IPS-18c (cell line): ENCODE data around the gene AUTS2.

Experiments
- H3K4me3 ChIP-seq: 2 replicates; pipeline ENCODE4 v1.7.0; 2013; ENCODE audit warnings: low read depth, mild to moderate bottlenecking, low read length, moderate library complexity; ENCODE audit not compliant: insufficient read depth
- H3K9me3 ChIP-seq: one replicate; pipeline ENCODE4 v1.6.1; 2013; ENCODE audit warnings: mild to moderate bottlenecking, low read length, moderate library complexity; ENCODE audit not compliant: control insufficient read depth, insufficient read depth

Gene AUTS2

DNA sequence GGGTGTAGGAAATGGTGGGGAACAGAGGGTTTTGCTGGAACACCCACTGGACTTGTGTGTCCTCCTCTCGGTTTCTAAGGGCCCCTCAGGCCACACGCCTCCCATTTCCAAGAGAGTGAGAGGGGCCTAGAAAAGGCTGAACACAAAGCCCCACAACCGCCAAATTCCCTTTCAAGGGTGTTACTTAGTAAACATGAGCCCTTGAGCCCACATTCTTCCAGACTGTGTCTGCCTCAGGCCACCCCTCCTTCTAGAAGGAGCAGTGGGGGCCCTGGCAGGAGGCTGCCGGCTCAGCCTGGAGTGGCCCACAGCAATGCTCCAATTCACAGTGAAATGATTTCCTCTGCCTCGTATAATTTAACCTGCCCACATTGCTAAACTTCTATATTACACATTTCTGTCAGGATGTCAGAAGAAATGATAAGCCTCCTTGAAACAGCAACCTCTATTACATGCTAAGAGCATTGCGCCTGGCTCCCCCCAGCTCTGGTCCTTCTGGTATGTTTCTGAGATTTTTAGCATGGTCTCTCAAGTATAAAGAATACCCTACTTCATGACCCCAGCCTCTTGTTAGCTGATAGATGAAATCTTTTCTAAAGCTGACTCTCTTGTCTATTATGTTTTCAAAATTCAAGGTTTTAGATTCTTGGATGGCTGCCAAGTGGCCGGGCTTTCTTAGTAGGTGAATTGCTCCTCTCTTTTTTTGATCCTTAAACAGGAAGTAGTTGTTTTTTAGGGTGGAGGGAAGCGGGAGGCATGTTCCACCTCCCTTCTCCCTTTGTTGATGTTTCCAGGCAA is 859.8 kb downstream of the AUTS2 start:
- H3K9me3 ChIP-seq = no peaks in the 10 kb centered on the region
- no peak overlapping the region for H3K4me3 ChIP-seq

GRCh38 chr7:70458745-70459144 is 860.5 kb downstream of the AUTS2 start:
- no peak overlapping the region for H3K4me3 ChIP-seq
- no peaks in the 10 kb centered on the region for H3K9me3 ChIP-seq

DNA sequence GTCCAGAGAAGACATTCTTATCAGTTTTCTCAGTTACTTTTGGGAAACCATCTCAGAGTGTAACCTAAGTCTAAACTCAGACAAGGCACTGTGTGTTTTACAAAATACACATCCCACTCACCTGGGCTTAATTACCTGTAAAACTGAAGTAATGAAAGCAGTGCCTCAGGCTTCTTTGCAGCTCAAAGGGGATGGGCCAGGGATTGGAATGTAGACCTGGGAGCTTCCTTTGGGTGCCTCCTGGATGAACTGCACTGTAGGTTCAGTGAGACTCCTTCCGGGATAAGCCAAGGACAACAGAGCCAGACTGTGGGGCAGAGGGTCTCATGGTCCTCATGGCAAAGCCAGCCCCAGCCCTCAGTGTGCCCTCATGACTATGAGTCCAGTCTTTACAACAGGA is 861.3 kb downstream of the AUTS2 start:
- H3K4me3 ChIP-seq = no peak overlapping the region
- H3K9me3 ChIP-seq = no peaks in the 10 kb centered on the region

DNA sequence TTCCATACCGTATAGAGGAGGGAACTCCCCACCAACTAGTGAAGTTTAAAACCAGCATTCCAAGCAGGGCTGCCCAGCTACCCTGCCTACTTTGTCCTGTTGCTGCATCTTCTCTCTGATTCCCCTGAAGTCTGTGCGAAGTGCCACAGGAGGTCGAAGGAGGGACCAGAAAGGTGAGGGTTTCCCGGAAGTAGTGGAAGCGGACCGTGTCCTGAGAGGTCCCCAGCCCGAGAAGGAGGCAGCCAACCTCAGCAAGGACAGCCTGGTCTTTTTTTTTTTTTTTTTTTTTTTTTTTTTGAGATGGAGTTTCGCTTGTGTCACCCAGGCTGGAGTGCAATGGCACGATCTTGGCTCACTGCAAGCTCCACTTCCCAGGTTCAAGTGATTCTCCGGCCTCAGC is 861.8 kb downstream of the AUTS2 start:
- Histone ChIP-seq H3K9me3 (no peaks in the 10 kb centered on the region), H3K4me3 (no peak overlapping the region)

DNA sequence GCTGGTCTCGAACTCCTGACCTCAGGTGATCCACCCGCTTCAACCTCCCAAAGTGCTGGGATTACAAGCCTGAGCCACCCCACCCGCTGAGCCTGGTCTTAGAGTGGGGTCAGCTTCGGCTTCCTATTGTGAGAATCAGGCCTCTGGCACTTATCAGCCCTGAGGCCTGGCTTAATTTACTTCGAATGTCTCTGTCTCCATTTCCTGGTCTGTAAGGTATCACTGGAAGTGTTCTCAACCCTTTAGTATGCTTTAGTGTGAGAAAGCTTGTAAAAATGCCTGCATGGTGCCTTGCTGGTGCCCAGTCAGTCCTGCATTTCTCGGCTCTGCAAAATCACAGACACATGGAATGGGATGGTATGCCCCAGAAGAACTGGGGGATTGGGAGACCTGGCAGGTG is 862.3 kb downstream of the AUTS2 start:
- H3K9me3 ChIP-seq = no peaks in the 10 kb centered on the region
- H3K4me3 ChIP-seq = no peak overlapping the region

DNA sequence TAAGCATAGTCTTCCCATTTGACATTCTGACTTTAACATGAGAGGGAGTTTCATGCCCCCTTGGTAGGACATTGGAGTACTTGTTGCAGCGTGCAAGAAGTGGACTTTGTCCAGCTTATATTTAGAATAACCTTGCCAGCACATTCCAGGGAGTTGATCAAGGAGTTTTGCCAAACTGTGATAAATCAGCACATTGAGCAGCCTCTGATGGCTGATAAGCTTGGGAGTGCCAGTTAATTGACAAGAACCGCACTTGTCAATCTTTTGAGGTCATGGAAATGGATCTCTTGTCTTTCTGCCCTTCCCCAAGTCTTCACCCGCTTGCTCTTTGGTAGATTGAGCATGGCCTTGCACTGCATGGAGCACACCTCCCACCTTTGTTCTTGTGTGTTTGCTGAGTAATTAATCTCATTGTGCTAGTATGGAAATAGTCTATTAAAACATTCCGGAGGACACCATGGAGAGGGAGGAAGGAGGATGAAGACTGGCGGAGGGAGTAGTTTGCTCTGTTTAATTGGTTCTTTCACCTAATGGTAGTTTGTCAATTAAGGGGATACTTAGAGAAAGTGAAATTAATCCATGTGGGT is 865.2 kb downstream of the AUTS2 start:
- Histone ChIP-seq H3K9me3 (no peaks in the 10 kb centered on the region), H3K4me3 (no peak overlapping the region)

DNA sequence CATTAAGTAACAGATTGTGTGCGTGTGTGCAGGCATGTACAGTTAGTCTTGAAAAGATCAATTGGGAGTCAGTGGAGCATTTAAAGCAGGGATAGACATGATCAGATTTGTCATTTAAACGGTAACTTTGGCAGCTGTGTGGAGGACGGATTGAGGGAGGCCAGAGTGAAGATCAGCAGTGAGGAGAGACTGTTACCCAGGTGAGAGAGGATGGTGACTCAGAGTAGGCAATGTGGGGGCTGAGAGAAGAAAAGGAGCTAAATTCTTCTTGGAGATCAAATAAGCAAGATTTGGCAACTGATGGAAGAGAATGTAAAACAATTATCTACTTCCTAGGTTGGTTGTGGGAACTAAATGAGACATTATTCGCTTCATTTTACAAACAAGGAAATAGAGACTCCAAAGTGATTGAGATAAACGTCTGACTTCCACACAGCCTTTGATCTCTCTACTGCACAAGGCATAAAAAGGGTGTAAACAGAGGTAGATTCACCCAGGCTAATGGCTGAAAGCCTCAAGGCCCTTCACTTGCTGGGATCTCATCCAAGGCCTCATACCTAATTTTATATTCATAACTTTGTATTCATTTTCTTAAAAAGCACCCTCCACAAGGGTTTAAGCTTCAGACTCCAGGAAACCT is 868.6 kb downstream of the AUTS2 start:
- Histone ChIP-seq H3K9me3 (no peaks in the 10 kb centered on the region), H3K4me3 (no peak overlapping the region)

- no peaks in the 10 kb centered on the region for H3K9me3 ChIP-seq
Measured at GRCh38 chr7:70470746-70471145, 872.5 kb downstream of the AUTS2 start.

GRCh38 chr7:70472601-70473237 is 874.4 kb downstream of the AUTS2 start:
- H3K9me3 ChIP-seq = no peaks in the 10 kb centered on the region
- H3K4me3 ChIP-seq = no peak overlapping the region

More at GRCh38 chr7:70470746-70471145, 872.5 kb downstream of the AUTS2 start:
- H3K4me3 ChIP-seq = no peak overlapping the region

DNA sequence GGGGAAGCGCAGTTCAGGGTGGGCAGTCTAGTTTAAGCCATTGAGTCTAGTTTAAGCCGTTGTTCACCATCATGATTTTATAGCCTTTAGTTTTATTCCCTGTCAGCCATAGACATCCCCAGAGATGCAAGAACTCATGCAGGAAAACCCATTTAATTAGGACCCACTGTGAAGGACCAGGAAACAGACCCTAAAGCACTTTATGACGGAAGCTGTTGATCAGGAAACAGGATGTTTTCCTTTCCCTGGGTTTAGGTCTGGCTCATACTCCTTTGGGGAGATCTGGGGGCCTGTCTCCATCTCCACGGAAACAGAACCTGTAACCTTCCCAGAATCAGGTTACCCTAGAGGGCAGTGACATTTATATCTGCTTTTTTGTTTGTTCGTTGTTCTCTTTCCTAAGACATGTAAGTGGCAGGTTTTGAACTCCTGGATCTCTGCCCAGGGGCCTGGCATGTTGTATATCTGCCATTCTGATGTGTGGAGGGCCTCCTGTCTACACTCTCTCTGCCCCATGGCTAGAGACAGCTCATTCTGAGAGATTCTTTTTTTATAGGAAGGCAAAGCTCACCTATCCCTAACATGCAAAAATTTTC is 876.5 kb downstream of the AUTS2 start:
- Histone ChIP-seq H3K4me3 (no peak overlapping the region), H3K9me3 (no peaks in the 10 kb centered on the region)

DNA sequence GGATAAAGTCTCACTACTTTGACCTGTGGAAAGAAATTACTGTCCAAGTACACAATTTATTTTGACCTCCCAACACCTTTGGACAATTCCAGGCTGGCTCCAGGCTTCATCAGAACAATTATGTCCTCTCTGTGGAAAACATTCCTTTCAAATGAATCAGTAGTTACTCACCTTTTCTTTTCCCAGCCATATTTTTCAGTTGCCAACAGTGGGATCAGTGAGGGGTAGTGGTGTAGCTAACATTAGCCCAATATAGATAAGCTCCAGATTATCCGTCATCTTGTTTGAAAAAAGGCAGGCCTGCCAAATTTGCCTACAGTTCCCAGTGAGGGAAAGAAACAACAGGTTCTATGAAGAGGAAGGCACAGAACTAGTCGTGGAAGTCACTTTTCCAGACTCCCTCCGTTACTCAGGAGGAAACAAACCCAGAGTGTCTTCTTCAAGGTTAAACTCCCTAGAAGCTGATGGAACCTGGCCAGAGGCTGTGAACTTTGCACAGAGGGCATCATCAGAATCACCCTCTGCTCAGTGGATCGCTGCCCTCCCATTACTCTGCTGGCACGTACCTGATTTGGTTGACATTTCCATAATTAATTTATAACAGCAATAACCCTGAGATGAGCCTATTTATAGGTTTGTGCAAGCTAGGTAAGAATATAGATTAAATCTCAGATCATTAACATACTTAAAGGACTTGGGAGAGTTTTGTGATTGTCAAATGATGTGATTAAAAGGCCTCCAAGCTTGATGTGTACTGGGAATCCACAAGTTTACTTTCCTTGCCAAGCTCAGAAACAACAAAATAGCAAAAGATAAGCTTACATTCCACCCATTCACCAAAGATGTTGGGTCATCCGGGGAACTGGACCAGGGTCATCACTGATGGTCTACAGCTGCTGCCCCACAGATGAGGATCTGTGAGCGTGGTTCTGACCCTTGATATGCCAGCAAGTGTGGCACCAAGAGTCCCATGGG is 879.0 kb downstream of the AUTS2 start:
- Histone ChIP-seq H3K9me3 (no peaks in the 10 kb centered on the region), H3K4me3 (no peak overlapping the region)

- H3K4me3 ChIP-seq = no peak overlapping the region
- peaks cover 2% of the 10 kb centered on the region for H3K9me3 ChIP-seq
Measured at GRCh38 chr7:70479153-70480021, 881.1 kb downstream of the AUTS2 start.

DNA sequence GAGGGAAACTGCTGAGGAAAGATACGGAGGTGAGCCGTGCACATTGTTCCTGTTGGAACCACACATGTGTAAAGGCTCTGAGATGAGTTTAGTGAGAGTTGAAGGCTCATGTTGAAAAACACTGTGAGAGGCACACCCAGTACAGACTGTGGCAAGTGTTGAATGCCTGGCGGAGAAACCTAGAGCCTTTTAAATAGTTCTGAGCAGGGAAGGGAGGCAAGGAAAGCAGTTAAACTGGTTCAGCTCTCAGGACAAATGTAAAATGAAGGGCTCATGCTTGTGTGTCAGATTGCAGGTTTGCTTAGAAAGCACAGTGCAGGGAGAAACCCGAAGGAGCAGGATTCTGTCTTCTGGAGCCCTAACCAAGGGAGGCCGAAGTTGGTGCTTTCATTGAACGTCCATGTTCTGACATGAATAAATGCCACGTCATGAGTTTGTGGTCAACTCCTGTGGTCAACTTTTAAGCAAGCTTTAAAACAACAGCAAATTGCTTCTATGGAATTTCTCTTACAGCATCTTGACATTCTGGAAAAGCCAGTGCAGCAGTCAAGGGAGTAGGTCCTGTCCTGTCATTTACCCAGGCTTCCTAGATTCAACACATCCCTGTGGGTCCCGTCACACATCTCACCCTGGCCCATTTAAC is 882.8 kb downstream of the AUTS2 start:
- Histone ChIP-seq H3K9me3 (peaks cover 2% of the 10 kb centered on the region), H3K4me3 (no peak overlapping the region)

DNA sequence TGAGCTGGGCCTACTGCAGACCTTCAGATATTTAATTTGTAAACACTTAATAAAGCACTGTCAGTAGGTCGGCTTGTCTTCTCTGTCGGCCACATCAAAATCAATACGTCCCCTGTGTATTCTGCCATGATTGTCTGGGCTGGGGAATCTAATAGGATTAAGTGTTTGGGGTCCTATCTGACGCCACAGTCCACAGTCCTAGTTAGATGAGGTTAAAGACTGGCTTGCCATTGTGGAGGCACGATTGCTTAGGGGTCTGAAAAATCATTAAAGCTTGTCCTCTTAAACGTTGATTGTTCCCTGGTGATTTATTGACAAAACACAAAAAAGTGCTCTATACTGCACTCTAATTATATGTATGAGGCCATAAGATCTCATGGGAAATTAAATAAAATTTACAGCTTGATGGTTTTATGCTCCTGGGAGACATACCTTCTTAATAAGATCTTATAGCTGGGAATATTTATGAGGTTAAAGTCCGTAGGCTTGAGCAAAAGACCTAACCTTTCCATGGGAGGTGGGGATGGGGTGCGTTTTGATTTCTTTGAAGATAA is 883.4 kb downstream of the AUTS2 start:
- peaks cover 2% of the 10 kb centered on the region for H3K9me3 ChIP-seq

DNA sequence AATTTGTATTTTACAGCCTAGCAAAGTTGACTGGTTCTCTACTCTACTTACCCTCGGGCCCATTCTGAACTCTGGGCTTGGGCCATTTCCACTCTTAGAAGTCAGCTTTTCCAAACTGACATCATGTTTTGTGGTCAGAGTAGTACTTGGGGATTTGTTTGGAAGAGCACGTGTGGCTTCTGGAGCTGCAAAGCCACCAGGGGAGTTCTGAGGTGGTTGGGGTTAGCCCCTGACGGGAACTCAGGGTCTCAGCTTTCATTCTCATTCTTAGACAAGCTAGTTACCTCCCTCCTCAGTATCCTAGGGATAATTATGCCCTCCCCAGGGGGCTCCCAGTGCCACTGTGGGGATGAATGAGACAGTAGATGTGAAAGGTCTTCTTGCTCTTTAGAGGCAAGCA is 886.0 kb downstream of the AUTS2 start:
- Histone ChIP-seq H3K4me3 (no peak overlapping the region), H3K9me3 (peaks cover 2% of the 10 kb centered on the region)

More for the DNA sequence above, 883.4 kb downstream of the AUTS2 start:
- no peak overlapping the region for H3K4me3 ChIP-seq
